Measurements from ENCODE around the gene CLIP2. TPM values are rescaled to one million over a fixed set of nuclear protein-coding genes. Genes with fewer than 3 reads are reported as not detected.
"Not testable (repeated sequence)": the region's sequence is repeated elsewhere in the genome, so short reads cannot be mapped to it uniquely, and the experiment has no call there.

CLIP2 gene
- total and polyA plus RNA-seq, 2 of the 8 experiments (the other 6 are each of a cell fraction or from before 2014, with no cell fraction given), result 8.3 to 41.5 TPM

DNA sequence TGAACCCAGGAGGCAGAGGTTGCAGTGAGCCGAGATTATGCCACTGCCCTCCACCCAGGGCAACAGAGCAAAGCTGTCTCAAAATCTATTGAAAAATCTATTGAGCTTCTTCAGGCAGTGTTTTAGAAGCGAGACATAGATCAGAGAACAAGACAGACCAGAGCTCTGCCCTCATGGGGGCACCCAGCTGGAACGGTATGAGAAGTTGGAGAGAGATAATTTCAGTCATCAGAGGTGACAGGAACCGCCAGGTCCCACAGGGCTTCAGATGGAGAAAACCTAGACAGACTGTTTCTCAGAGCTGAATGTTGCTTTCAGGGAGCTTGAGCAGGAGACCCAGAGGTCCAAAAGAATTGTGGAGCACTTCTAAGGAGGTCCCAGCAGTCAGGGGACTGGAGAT lies 150.3 kb downstream of the CLIP2 start (continued):
- TF ChIP-seq POLR2AphosphoS5 (IDR thresholded peaks at IDR 0.05; ENCODE audit: low read depth, low read length), result no peak

GRCh38 chr7:74440143-74440542 lies 150.9 kb downstream of the CLIP2 start:
- H3K56ac ChIP-seq (replicated peaks; ENCODE audit: insufficient read length, low read depth, low read length); H2BK120ac ChIP-seq (replicated peaks; ENCODE audit: low read depth, low read length); H3K4me2 ChIP-seq (ENCODE audit: insufficient read depth in 1 of 2, low read depth in 2 of 2, low read length in 2 of 2); H2BK12ac ChIP-seq (ENCODE audit: low read depth, low read length); H3K27ac ChIP-seq (ENCODE audit: low read depth, low read length); H3K36me3 ChIP-seq (ENCODE audit: control insufficient read depth in 2 of 4, insufficient read depth in 4 of 4, low read length in 3 of 4); H3K23ac ChIP-seq (ENCODE audit: insufficient read length); H3K9me3 ChIP-seq (ENCODE audit: insufficient read depth in 2 of 2, low read depth in 1 of 2, low read length in 1 of 2); H4K8ac ChIP-seq (ENCODE audit: extremely low read depth, insufficient read depth, low read length); DNase-seq (ENCODE audit: low read depth in 1 of 2, low spot score in 2 of 2); H2AK5ac ChIP-seq (ENCODE audit: low read depth, low read length); H3K4me3 ChIP-seq (ENCODE audit: extremely low read depth in 1 of 4, insufficient read depth in 2 of 4, low read depth in 3 of 4, low read length in 4 of 4); H4K91ac ChIP-seq (replicated peaks; ENCODE audit: insufficient read length, low read length); H3K4ac ChIP-seq (replicated peaks; ENCODE audit: insufficient read length, low read depth, low read length); H3K79me1 ChIP-seq (ENCODE audit: low read depth, low read length); H3K14ac ChIP-seq (ENCODE audit: insufficient read length); H2AFZ ChIP-seq (ENCODE audit: low read length); H3K4me1 ChIP-seq (replicated peaks in 1 of 4; ENCODE audit: control insufficient read depth in 3 of 4, insufficient read depth in 4 of 4, low read length in 3 of 4); H4K20me1 ChIP-seq (replicated peaks in 1 of 2; ENCODE audit: control insufficient read depth in 1 of 2, insufficient read depth in 2 of 2, low read length in 2 of 2); H3K79me2 ChIP-seq (ENCODE audit: control insufficient read depth in 1 of 2, insufficient read depth in 2 of 2, low read length in 2 of 2); H3K18ac ChIP-seq (ENCODE audit: extremely low read depth, low read length); H2BK5ac ChIP-seq (ENCODE audit: low read depth, low read length); H2BK15ac ChIP-seq (ENCODE audit: low read length); H4K5ac ChIP-seq (ENCODE audit: insufficient read length, low read depth, low read length); H3K23me2 ChIP-seq (ENCODE audit: low read depth, low read length); H3K27me3 ChIP-seq (replicated peaks in 1 of 4; ENCODE audit: control insufficient read depth in 3 of 4, extremely low read depth in 1 of 4, insufficient read depth in 3 of 4, low read length in 3 of 4); FAIRE-seq; H3K9ac ChIP-seq (replicated peaks in 1 of 4; ENCODE audit: extremely low read depth in 1 of 4, low read depth in 3 of 4, low read length in 3 of 4): not testable (repeated sequence)
- ChIA-PET CTCF (ENCODE audit: partially characterized antibody) (interaction anchor here (0.6 to 5.6 kb wide), 7 partner anchors 9 to 217 kb away, joined by 3 to 34 read pairs (median 5); no protein-coding TSS in a partner anchor), POLR2A (ENCODE audit: partially characterized antibody) (interaction anchor here (0.6 to 1.6 kb wide), 4 partner anchors 9 to 143 kb away, joined by 3 to 4 read pairs (median 4); no protein-coding TSS in a partner anchor)
- 0 out of 2 replicates have a peak overlapping the region, but pooled peaks have one; percentile 34 for H2BK20ac ChIP-seq (ENCODE audit: low read length)
- WGBS, 2 experiments (ENCODE audit: extremely low coverage in 1 of 2, insufficient coverage in 1 of 2, insufficient read length in 1 of 2, insufficient replicate concordance in 2 of 2, low coverage in 1 of 2, low lambda C conversion rate in 2 of 2, missing lambda C conversion rate in 1 of 2), result 98% methylated on average over 3 of the region's 3 CpGs; no CpG with 5 or more reads in 1 of the 2 experiments
